H1 (cell line): ENCODE results near the gene GGCX.

Experiments
- BRCA1 ChIP-seq: IDR thresholded peaks from 2 replicates; pipeline ENCODE4 v1.6.1; 2012; ENCODE audit warnings: low read depth, low read length, improper control_type of control experiment
- CREB1 ChIP-seq: IDR thresholded peaks from 2 replicates; pipeline ENCODE4 v1.6.1; 2012; ENCODE audit warnings: inconsistent platforms
- EGR1 ChIP-seq: IDR thresholded peaks from 2 replicates; pipeline ENCODE4 v1.6.1; 2011; ENCODE audit warnings: low read depth, low read length, borderline replicate concordance
- EZH2 ChIP-seq: fragments of 200-600 bp; sonication (generic); IDR thresholded peaks from 2 replicates; pipeline ENCODE4 v1.7.1; 2012; ENCODE audit warnings: low read depth, mild to moderate bottlenecking, moderate library complexity, low read length, inconsistent platforms; ENCODE audit not compliant: severe bottlenecking
- JUND ChIP-seq: IDR thresholded peaks from 2 replicates; pipeline ENCODE4 v1.6.1; 2011; ENCODE audit warnings: mild to moderate bottlenecking, improper control_type of control experiment, low read length
- POLR2A ChIP-seq, 2 experiments: IDR thresholded peaks; 1 replicate in 1 of 2; 2 replicates in 1 of 2; pipeline ENCODE4 v1.6.1; 2011; ENCODE audit warnings: low read depth in 2 of 2, low read length in 2 of 2, mild to moderate bottlenecking in 2 of 2; ENCODE audit errors: control extremely low read depth in 1 of 2
- SP1 ChIP-seq: IDR thresholded peaks from 2 replicates; pipeline ENCODE4 v1.6.1; 2011; ENCODE audit warnings: low read depth, low read length
- TBP ChIP-seq: IDR thresholded peaks from 2 replicates; pipeline ENCODE4 v1.6.1; 2011; ENCODE audit warnings: low read depth, low read length, improper control_type of control experiment
- TF ChIP-seq, protein P1 (sequence below), 3 experiments: IDR thresholded peaks; 1 replicate in 2 of 3; 2 replicates in 1 of 3; pipeline versions ENCODE4 v1.5.1 to v1.6.1; 2011; ENCODE audit warnings: low read length in 3 of 3, mild to moderate bottlenecking in 3 of 3, inconsistent platforms in 2 of 3, low read depth in 1 of 3, moderate library complexity in 1 of 3; ENCODE audit not compliant: insufficient read depth in 1 of 3; ENCODE audit errors: control extremely low read depth in 1 of 3
- TF ChIP-seq, protein P2 (sequence below): IDR thresholded peaks from 2 replicates; pipeline ENCODE4 v1.6.1; 2011; ENCODE audit warnings: low read length, improper control_type of control experiment

GRCh38 chr2:85606116-85606455 lies 44.8 kb upstream of the GGCX start:
- TF ChIP-seq, protein P1, sequence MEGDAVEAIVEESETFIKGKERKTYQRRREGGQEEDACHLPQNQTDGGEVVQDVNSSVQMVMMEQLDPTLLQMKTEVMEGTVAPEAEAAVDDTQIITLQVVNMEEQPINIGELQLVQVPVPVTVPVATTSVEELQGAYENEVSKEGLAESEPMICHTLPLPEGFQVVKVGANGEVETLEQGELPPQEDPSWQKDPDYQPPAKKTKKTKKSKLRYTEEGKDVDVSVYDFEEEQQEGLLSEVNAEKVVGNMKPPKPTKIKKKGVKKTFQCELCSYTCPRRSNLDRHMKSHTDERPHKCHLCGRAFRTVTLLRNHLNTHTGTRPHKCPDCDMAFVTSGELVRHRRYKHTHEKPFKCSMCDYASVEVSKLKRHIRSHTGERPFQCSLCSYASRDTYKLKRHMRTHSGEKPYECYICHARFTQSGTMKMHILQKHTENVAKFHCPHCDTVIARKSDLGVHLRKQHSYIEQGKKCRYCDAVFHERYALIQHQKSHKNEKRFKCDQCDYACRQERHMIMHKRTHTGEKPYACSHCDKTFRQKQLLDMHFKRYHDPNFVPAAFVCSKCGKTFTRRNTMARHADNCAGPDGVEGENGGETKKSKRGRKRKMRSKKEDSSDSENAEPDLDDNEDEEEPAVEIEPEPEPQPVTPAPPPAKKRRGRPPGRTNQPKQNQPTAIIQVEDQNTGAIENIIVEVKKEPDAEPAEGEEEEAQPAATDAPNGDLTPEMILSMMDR (IDR thresholded peaks at IDR 0.05; ENCODE audit: control extremely low read depth in 1 of 3, insufficient read depth in 1 of 3, low read depth in 1 of 3, low read length in 3 of 3): no peak
- TF ChIP-seq BRCA1 (no peak), SP1 (no peak), POLR2A (IDR thresholded peaks at IDR 0.05; ENCODE audit: control extremely low read depth in 1 of 2, low read depth in 2 of 2, low read length in 2 of 2) (no peak), TBP (no peak), EZH2 (no peak), CREB1 (no peak), EGR1 (no peak), JUND (no peak)
- TF ChIP-seq, protein P2, sequence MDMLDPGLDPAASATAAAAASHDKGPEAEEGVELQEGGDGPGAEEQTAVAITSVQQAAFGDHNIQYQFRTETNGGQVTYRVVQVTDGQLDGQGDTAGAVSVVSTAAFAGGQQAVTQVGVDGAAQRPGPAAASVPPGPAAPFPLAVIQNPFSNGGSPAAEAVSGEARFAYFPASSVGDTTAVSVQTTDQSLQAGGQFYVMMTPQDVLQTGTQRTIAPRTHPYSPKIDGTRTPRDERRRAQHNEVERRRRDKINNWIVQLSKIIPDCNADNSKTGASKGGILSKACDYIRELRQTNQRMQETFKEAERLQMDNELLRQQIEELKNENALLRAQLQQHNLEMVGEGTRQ: no peak
